HEK293T (cell line): ENCODE data around the gene EPSTI1.

Experiments used
- CTCF ChIA-PET: fragments of 350-600 bp; formaldehyde crosslinking; extraction: SDS; loops from one replicate; lab custom pipeline; 2021; ENCODE audit warnings: antibody characterized with exemption, inconsistent platforms; lab: Yijun Ruan, JAX
- POLR2A ChIA-PET: fragments of 350-600 bp; formaldehyde crosslinking; extraction: SDS; loops from one replicate; lab custom pipeline; 2020; ENCODE audit warnings: antibody characterized with exemption, inconsistent platforms; lab: Yijun Ruan, JAX
- DNase-seq: peaks from one replicate; pipeline ENCODE4 v3.0.0; 2012; ENCODE audit warnings: mixed read lengths; ENCODE audit errors: extremely low spot score
- ARNT ChIP-seq: fragments of 450-650 bp; IDR thresholded peaks from 2 replicates; pipeline ENCODE4 v1.6.1; 2017; ENCODE audit warnings: mild to moderate bottlenecking
- BHLHE40 ChIP-seq: fragments of 450-650 bp; IDR thresholded peaks from 2 replicates; pipeline ENCODE4 v1.6.1; 2016; ENCODE audit warnings: mild to moderate bottlenecking, moderate library complexity, borderline replicate concordance
- CTBP1 ChIP-seq: fragments of 450-650 bp; IDR thresholded peaks from 2 replicates; pipeline ENCODE4 v1.6.1; 2016; ENCODE audit warnings: borderline replicate concordance
- ELF4 ChIP-seq: fragments of 450-650 bp; IDR thresholded peaks from 2 replicates; pipeline ENCODE4 v1.6.1; 2017; ENCODE audit warnings: antibody characterized with exemption
- FOXA1 ChIP-seq: fragments of 450-650 bp; IDR thresholded peaks from 2 replicates; pipeline ENCODE4 v1.6.1; 2016; ENCODE audit warnings: mild to moderate bottlenecking
- FOXK2 ChIP-seq: fragments of 450-650 bp; IDR thresholded peaks from 2 replicates; pipeline ENCODE4 v1.6.1; 2016; ENCODE audit warnings: mild to moderate bottlenecking
- FOXM1 ChIP-seq: fragments of 450-650 bp; IDR thresholded peaks from 2 replicates; pipeline ENCODE4 v1.6.1; 2017; ENCODE audit warnings: mild to moderate bottlenecking, borderline replicate concordance
- HDGF ChIP-seq: fragments of 450-650 bp; IDR thresholded peaks from 2 replicates; pipeline ENCODE4 v1.6.1; 2017; ENCODE audit warnings: antibody characterized with exemption, borderline replicate concordance
- L3MBTL2 ChIP-seq: fragments of 450-650 bp; conservative IDR thresholded peaks from 2 replicates; pipeline ENCODE4 v1.6.1; 2016; ENCODE audit warnings: mild to moderate bottlenecking
- LEF1 ChIP-seq: fragments of 450-650 bp; IDR thresholded peaks from 2 replicates; pipeline ENCODE4 v1.6.1; 2017; ENCODE audit warnings: mild to moderate bottlenecking, borderline replicate concordance
- NFRKB ChIP-seq: fragments of 450-650 bp; IDR thresholded peaks from 2 replicates; pipeline ENCODE4 v1.6.1; 2016; ENCODE audit warnings: mild to moderate bottlenecking, moderate library complexity
- SP1 ChIP-seq: fragments of 450-650 bp; IDR thresholded peaks from 2 replicates; pipeline ENCODE4 v1.6.1; 2017
- SUZ12 ChIP-seq: fragments of 450-650 bp; IDR thresholded peaks from 2 replicates; pipeline ENCODE4 v1.6.1; 2016; ENCODE audit warnings: mild to moderate bottlenecking
- TARDBP ChIP-seq: fragments of 450-650 bp; IDR thresholded peaks from 2 replicates; pipeline ENCODE4 v1.6.1; 2016
- ZNF384 ChIP-seq: fragments of 450-650 bp; IDR thresholded peaks from 2 replicates; pipeline ENCODE4 v1.6.1; 2016
- TF ChIP-seq, protein P1 (sequence below): fragments of 450-650 bp; IDR thresholded peaks from 2 replicates; pipeline ENCODE4 v1.6.1; 2016

The EPSTI1 gene

DNA sequence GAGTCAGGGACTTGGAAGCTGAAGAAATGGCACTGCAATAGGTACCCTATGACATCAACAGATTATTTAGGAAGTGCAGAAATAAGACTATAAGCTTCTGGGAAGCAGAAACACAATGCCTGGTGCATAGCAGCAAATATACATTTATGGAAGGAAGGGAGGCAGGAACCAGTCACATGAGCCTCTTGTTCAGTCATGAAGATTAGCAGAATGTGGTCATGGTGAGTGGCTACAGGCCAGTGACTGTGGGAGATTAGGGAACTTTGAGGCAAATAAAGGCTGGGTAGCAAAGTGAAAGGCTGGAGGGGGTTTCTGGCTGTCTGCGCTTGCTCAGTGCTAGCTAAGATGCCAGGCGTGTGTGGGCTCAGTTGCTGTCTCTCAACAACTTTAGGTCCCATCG, 96.3 kb downstream of the EPSTI1 start:
- DNase-seq: no peak
- TF ChIP-seq FOXK2: no peak
- ChIA-PET CTCF (interaction anchor here (0.8 kb wide), 1 partner anchor 300 kb away, joined by 3 read pairs; no protein-coding TSS in a partner anchor), POLR2A (no interaction called here)

DNA sequence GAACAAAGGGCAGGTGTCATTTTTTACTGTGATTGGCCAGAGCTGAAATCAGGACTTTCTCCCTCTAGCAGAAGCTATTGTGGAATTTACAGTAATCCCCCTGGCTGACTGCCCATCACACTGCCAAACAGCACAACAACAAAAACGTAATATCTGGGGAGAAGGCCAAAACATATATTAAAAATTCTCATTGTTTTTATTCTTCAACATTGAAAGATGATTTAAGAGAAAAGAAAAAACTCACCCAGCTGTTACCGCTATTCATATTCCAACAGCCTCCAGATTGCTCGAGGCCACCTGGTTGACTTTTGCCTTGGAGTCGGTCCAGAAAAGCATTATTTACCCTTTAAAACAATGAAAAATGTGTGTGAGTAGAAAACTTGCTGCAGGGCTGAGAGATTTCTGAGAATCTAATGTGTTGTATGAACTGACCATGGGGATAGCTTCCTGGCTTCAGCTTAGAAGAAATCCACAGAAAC, 97.2 kb downstream of the EPSTI1 start:
- no peak for TF ChIP-seq NFRKB
- no peak for TF ChIP-seq HDGF
- TF ChIP-seq CTBP1: no peak
- no peak for TF ChIP-seq TARDBP
- TF ChIP-seq ZNF384: no peak
- CTCF ChIA-PET: no interaction called here
- POLR2A ChIA-PET: no interaction called here
- DNase-seq: no peak

DNA sequence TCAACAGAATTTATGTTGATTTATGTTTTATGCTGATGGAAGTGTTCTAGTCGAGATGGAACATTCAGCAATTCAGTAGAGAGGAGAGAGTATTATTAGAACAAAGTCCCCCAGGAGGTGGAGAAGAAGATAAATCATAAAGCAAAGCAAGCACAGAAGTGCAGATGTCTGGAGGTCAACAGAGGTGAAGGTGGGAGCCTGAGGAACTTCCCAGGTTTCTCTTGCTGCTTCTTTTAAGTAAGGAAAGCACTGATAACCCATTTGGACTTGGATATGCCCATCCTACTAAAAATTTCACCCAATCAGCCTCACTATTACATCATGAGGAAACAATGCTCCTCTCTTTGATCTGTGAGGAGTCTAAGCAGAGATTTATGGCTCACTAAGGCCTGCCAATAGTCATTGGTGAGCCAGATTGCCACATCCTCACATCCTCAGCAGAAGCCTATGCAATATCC, 98.8 kb downstream of the EPSTI1 start:
- DNase-seq: no peak
- ChIA-PET CTCF (no interaction called here), POLR2A (no interaction called here)
- TF ChIP-seq BHLHE40: no peak
- TF ChIP-seq FOXK2: no peak
- TF ChIP-seq SUZ12: no peak
- no peak for TF ChIP-seq TARDBP
- TF ChIP-seq L3MBTL2: no peak
- TF ChIP-seq ARNT: no peak
- TF ChIP-seq FOXA1: no peak
- TF ChIP-seq, protein P1, sequence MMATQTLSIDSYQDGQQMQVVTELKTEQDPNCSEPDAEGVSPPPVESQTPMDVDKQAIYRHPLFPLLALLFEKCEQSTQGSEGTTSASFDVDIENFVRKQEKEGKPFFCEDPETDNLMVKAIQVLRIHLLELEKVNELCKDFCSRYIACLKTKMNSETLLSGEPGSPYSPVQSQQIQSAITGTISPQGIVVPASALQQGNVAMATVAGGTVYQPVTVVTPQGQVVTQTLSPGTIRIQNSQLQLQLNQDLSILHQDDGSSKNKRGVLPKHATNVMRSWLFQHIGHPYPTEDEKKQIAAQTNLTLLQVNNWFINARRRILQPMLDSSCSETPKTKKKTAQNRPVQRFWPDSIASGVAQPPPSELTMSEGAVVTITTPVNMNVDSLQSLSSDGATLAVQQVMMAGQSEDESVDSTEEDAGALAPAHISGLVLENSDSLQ: no peak
- no peak for TF ChIP-seq HDGF
- TF ChIP-seq ELF4: no peak
- no peak for TF ChIP-seq SP1

DNA sequence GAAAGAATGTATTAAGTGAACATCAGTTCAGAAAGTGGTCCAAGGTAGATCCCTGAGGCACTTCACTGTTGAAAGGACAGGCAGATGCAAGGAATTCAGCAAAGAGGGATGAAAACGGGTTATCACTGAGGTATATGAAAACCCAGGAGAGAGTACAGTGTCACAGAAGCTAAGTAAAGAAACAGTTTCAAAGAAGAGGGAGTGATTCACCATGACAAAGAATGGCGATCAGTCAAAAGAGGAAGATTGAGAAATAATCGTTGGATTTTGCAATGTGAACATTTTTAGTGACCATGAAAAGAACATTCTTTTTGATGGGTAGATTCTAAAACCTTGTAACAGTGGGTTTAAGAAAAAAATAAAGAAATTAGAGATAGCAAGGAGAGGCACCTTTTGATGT, 99.3 kb downstream of the EPSTI1 start:
- TF ChIP-seq CTBP1: no peak
- TF ChIP-seq BHLHE40: no peak
- TF ChIP-seq HDGF: no peak

DNA sequence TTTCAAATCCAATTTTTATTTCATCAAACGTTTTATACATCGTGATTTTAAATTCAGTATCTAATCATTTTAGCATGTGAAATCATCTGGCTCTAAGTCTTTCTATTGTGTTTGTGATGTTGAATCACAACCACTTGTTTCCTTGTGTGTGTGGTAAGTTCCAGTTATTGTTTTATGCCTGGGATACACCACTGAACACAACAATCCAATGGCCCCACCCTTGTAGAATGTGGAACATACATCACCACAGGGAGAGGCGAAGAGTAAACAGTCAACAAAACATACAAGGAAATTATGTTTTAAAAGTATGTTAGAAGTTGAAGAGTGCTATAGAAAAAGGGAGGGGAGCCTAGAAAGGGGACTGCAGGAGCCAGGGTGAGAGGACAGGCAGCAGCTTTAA, 100.5 kb downstream of the EPSTI1 start:
- DNase-seq: no peak
- no peak for TF ChIP-seq FOXK2
- no peak for TF ChIP-seq BHLHE40
- TF ChIP-seq L3MBTL2: no peak
- TF ChIP-seq SUZ12: no peak
- no peak for TF ChIP-seq HDGF
- no peak for TF ChIP-seq ARNT
- TF ChIP-seq FOXA1: no peak
- TF ChIP-seq CTBP1: no peak
- no peak for TF ChIP-seq ELF4
- no peak for TF ChIP-seq SP1
- POLR2A ChIA-PET: no interaction called here
- CTCF ChIA-PET: no interaction called here

More for the DNA sequence above, 99.3 kb downstream of the EPSTI1 start:
- POLR2A ChIA-PET: no interaction called here
- no peak for DNase-seq
- CTCF ChIA-PET: no interaction called here

DNA sequence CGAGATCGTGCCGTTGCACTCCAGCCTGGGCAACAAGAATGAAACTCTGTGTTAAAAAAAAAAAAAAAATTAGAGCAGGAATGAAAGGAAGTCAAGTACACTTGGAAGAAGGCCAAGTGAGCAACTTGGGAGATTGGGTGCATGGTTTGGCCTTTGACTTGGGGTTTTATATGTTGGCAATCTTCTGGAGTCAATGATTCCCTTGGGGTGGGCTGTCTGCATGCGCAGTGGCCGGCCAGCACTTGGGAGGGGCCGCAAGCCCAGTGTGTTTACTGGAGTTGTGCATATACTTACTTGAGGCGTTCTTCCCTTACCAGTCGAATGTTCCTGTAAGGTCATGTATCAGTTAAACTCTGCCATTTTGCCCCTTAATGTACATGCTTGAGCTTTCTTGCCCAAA, 106.7 kb downstream of the EPSTI1 start:
- ChIA-PET POLR2A (no interaction called here), CTCF (no interaction called here)
- TF ChIP-seq HDGF (no peak), LEF1 (no peak), FOXA1 (no peak), SUZ12 (no peak), BHLHE40 (no peak), SP1 (no peak), ELF4 (no peak), ZNF384 (no peak), CTBP1 (no peak), NFRKB (no peak)
- TF ChIP-seq, protein P1: no peak
- no peak for DNase-seq

DNA sequence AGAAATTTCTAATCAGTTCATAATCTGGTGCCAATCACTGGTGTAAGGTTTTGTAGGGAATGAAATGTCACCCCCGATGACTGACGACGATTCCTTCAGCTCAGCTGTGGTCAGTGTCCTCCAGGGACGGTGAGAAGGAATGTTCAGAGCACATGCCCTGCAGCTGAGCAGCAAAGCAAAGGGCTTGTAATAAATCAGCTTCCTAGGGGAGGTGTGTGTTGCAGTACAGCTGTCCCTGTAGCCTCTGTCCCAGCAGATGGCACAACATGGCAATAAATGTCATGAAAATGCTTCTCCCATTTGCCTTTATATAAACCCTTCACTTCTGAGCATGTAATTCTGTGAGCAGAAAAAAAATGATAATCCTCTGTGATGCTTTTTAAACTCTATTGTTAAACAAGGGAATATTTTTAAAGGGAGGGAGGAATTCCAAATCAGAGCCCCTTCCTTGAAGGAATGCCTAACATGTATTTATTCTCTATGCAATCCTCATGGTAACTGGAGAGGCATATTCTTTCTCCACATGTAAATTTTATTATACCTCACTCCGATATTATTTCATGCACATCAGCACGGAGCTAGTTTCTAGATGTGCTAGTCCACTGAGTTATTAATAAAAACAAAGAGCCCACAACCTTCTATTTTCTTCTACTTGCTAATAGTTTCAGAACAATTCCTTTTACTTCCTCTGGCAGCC, 108.1 kb downstream of the EPSTI1 start:
- ChIA-PET CTCF (no interaction called here), POLR2A (no interaction called here)
- TF ChIP-seq FOXM1 (no peak), SP1 (no peak), NFRKB (no peak), FOXA1 (no peak), ARNT (no peak), L3MBTL2 (peak; percentile 29; the same call in 1 of the 2 replicates), BHLHE40 (no peak), CTBP1 (no peak), HDGF (no peak)
- TF ChIP-seq, protein P1: peak; percentile 72
- DNase-seq: peak; percentile 27
